Testis (tissue), 2 donors: ENCODE results near the gene MRPL43.

ENCODE experiments used
- POLR2A ChIP-seq: fragments of 450-650 bp; IDR thresholded peaks from one replicate; pipeline ENCODE4 v1.6.1; 2017; ENCODE audit warnings: antibody characterized with exemption, mild to moderate bottlenecking, moderate library complexity
- TF ChIP-seq, protein P1 (sequence below), 3 experiments: fragments of 450-650 bp in 2 of 3; fragments of 200-600 bp in 1 of 3; sonication (generic) in 1 of 3; IDR thresholded peaks; one replicate each; pipeline ENCODE4 v1.5.1; 2016 to 2019; ENCODE audit warnings: antibody characterized with exemption in 3 of 3, mild to moderate bottlenecking in 2 of 3, moderate library complexity in 1 of 3

- TF ChIP-seq, protein P1, sequence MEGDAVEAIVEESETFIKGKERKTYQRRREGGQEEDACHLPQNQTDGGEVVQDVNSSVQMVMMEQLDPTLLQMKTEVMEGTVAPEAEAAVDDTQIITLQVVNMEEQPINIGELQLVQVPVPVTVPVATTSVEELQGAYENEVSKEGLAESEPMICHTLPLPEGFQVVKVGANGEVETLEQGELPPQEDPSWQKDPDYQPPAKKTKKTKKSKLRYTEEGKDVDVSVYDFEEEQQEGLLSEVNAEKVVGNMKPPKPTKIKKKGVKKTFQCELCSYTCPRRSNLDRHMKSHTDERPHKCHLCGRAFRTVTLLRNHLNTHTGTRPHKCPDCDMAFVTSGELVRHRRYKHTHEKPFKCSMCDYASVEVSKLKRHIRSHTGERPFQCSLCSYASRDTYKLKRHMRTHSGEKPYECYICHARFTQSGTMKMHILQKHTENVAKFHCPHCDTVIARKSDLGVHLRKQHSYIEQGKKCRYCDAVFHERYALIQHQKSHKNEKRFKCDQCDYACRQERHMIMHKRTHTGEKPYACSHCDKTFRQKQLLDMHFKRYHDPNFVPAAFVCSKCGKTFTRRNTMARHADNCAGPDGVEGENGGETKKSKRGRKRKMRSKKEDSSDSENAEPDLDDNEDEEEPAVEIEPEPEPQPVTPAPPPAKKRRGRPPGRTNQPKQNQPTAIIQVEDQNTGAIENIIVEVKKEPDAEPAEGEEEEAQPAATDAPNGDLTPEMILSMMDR (IDR thresholded peaks at IDR 0.05), result no peak
- TF ChIP-seq POLR2A, result no peak
These were observed 19.9 kb upstream of the MRPL43 start for GRCh38 chr10:101007099-101007711.
